ENCODE results near the gene PEX14. TPM values are rescaled to one million over a fixed set of nuclear protein-coding genes. Genes with fewer than 3 reads are reported as not detected.

PEX14 gene
- total and polyA plus RNA-seq, 9 of the 15 experiments (the other 6 are each of a cell fraction or from before 2014, with no cell fraction given): 2.6 to 45.7 (median 22.7) TPM

- TF ChIP-seq PRDM10 (IDR thresholded peaks at IDR 0.05; ENCODE audit: partially characterized antibody) (no peak), CREB1 (IDR thresholded peaks at IDR 0.05) (0 out of 2 replicates have a peak, but pooled peaks have one; percentile 43), CREB1 (CRISPR knock-in tag; IDR thresholded peaks at IDR 0.05) (no peak; the same call in 1 of the 2 replicates), ZNF639 (CRISPR knock-in tag; conservative IDR thresholded peaks at IDR 0.05 in 1 of 2, IDR thresholded peaks at IDR 0.05 in 1 of 2) (no peak), KLF6 (CRISPR knock-in tag; IDR thresholded peaks at IDR 0.05; ENCODE audit: borderline replicate concordance) (no peak), MAZ (CRISPR knock-in tag; conservative IDR thresholded peaks at IDR 0.05 in 1 of 2, IDR thresholded peaks at IDR 0.05 in 1 of 2) (no peak), HINFP (tag; conservative IDR thresholded peaks at IDR 0.05; ENCODE audit: low read depth) (no peak), NFRKB (IDR thresholded peaks at IDR 0.05; ENCODE audit: low read depth) (no peak), TCF3 (CRISPR knock-in tag; IDR thresholded peaks at IDR 0.05) (no peak), RAD51 (IDR thresholded peaks at IDR 0.05; ENCODE audit: borderline replicate concordance, low read depth) (no peak), HCFC1 (IDR thresholded peaks at IDR 0.05; ENCODE audit: low read depth, low read length) (peak; percentile 97), BHLHE40 (IDR thresholded peaks at IDR 0.05; ENCODE audit: low read length) (no peak; the same call in 1 of the 2 replicates), ATF7 (IDR thresholded peaks at IDR 0.05) (peak; percentile 40; the same call in 1 of the 2 replicates), ETV6 (IDR thresholded peaks at IDR 0.05; ENCODE audit: borderline replicate concordance in 1 of 2, low read depth in 2 of 2, low read length in 1 of 2) (no peak), ETV6 (CRISPR knock-in tag; IDR thresholded peaks at IDR 0.05; ENCODE audit: borderline replicate concordance) (no peak), CREM (IDR thresholded peaks at IDR 0.05; ENCODE audit: low read depth) (peak; percentile 83), SOX6 (IDR thresholded peaks at IDR 0.05) (no peak), SAFB2 (IDR thresholded peaks at IDR 0.05; ENCODE audit: borderline replicate concordance, low read depth, low read length, severe bottlenecking) (no peak)
- TF ChIP-seq, protein P1, sequence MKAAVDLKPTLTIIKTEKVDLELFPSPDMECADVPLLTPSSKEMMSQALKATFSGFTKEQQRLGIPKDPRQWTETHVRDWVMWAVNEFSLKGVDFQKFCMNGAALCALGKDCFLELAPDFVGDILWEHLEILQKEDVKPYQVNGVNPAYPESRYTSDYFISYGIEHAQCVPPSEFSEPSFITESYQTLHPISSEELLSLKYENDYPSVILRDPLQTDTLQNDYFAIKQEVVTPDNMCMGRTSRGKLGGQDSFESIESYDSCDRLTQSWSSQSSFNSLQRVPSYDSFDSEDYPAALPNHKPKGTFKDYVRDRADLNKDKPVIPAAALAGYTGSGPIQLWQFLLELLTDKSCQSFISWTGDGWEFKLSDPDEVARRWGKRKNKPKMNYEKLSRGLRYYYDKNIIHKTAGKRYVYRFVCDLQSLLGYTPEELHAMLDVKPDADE (conservative IDR thresholded peaks at IDR 0.05; ENCODE audit: control insufficient read depth, low read depth, low read length): peak; percentile 93
- TF ChIP-seq, protein P2, sequence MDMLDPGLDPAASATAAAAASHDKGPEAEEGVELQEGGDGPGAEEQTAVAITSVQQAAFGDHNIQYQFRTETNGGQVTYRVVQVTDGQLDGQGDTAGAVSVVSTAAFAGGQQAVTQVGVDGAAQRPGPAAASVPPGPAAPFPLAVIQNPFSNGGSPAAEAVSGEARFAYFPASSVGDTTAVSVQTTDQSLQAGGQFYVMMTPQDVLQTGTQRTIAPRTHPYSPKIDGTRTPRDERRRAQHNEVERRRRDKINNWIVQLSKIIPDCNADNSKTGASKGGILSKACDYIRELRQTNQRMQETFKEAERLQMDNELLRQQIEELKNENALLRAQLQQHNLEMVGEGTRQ (CRISPR knock-in tag; IDR thresholded peaks at IDR 0.05): no peak
Observed at GRCh38 chr1:10646347-10646861, 171.7 kb downstream of the PEX14 start (continued).
